Neural cell (in vitro differentiated cells): ENCODE measurements around the gene OLFML3. TPM values are rescaled to one million over a fixed set of nuclear protein-coding genes. Genes with fewer than 3 reads are reported as not detected.

Experiments used
- H2AFZ ChIP-seq: fragments of 200-600, 300-800 bp; sonication (generic), shearing (Covaris generic); 2 replicates; pipeline ENCODE4 v1.6.0; 2014; ENCODE audit warnings: low read depth, mild to moderate bottlenecking, antibody characterized with exemption, low read length, moderate library complexity
- H3F3A ChIP-seq: fragments of 200-600 bp; shearing (Covaris generic); 2 replicates; pipeline ENCODE4 v1.6.1; 2016; ENCODE audit warnings: mild to moderate bottlenecking, moderate library complexity, mixed read lengths, antibody characterized with exemption, low read length; ENCODE audit not compliant: insufficient read depth, poor library complexity, severe bottlenecking
- H3K27ac ChIP-seq: fragments of 200-600, 300-800 bp; sonication (generic), shearing (Covaris generic); 2 replicates; pipeline ENCODE4 v1.5.1; 2014; ENCODE audit warnings: mild to moderate bottlenecking, low read length, moderate library complexity
- H3K27me3 ChIP-seq: fragments of 300-800, 200-600 bp; sonication (generic), shearing (Covaris generic); 2 replicates; pipeline ENCODE4 v1.6.0; 2014; ENCODE audit warnings: mild to moderate bottlenecking, low read depth, low read length, moderate library complexity; ENCODE audit not compliant: insufficient read depth
- H3K36me3 ChIP-seq: fragments of 300-800, 200-600 bp; sonication (generic), shearing (Covaris generic); 2 replicates; pipeline ENCODE4 v1.5.1; 2014; ENCODE audit warnings: mild to moderate bottlenecking, antibody characterized with exemption, low read length, moderate library complexity; ENCODE audit not compliant: insufficient read depth
- H3K4me2 ChIP-seq: fragments of 300-800, 200-600 bp; sonication (generic), shearing (Covaris generic); 2 replicates; pipeline ENCODE4 v1.6.0; 2014; ENCODE audit warnings: mild to moderate bottlenecking, low read length
- H3K4me3 ChIP-seq: fragments of 300-800, 200-600 bp; sonication (generic), shearing (Covaris generic); 2 replicates; pipeline ENCODE4 v1.5.1; 2014; ENCODE audit warnings: mild to moderate bottlenecking, low read length, moderate library complexity
- H3K79me2 ChIP-seq: fragments of 200-600 bp; shearing (Covaris generic); replicated peaks from 2 replicates; pipeline ENCODE4 v1.6.0; 2014; ENCODE audit warnings: mild to moderate bottlenecking, low read length, moderate library complexity; ENCODE audit not compliant: insufficient read depth
- H3K9ac ChIP-seq: fragments of 300-800, 200-600 bp; sonication (generic), shearing (Covaris generic); 2 replicates; pipeline ENCODE4 v1.6.1; 2016; ENCODE audit warnings: mild to moderate bottlenecking, low read length, mixed read lengths
- H3K9me2 ChIP-seq: fragments of 200-600 bp; shearing (Covaris generic); 2 replicates; pipeline ENCODE4 v1.6.1; 2016; ENCODE audit warnings: mild to moderate bottlenecking, low read length, mixed read lengths; ENCODE audit not compliant: insufficient read depth
- H3K9me3 ChIP-seq: fragments of 200-600, 300-800 bp; sonication (generic), shearing (Covaris generic); 2 replicates; pipeline ENCODE4 v1.6.1; 2016; ENCODE audit warnings: mild to moderate bottlenecking, mixed run types, low read length, moderate library complexity, mixed read lengths
- H4K20me1 ChIP-seq: fragments of 200-600 bp; shearing (Covaris generic); 2 replicates; pipeline ENCODE4 v1.6.1; 2016; ENCODE audit warnings: mild to moderate bottlenecking, mixed run types; ENCODE audit not compliant: insufficient read depth
- EP300 ChIP-seq: fragments of 450-650 bp; conservative IDR thresholded peaks from 2 replicates; pipeline ENCODE4 v1.6.1; 2014; ENCODE audit warnings: antibody characterized with exemption, mild to moderate bottlenecking, moderate library complexity; ENCODE audit not compliant: poor library complexity, severe bottlenecking
- EZH2 ChIP-seq: fragments of 200-600, 300-800 bp; shearing (Covaris generic), sonication (generic); IDR thresholded peaks from 2 replicates; pipeline ENCODE4 v1.6.1; 2014; ENCODE audit warnings: antibody characterized with exemption, low read length, borderline replicate concordance, mild to moderate bottlenecking; ENCODE audit not compliant: insufficient read depth, poor library complexity, severe bottlenecking
- MXI1 ChIP-seq: fragments of 450-650 bp; conservative IDR thresholded peaks from 2 replicates; pipeline ENCODE4 v1.6.1; 2014; ENCODE audit warnings: antibody characterized with exemption, mild to moderate bottlenecking; ENCODE audit not compliant: poor library complexity, severe bottlenecking
- POLR2AphosphoS5 ChIP-seq: IDR thresholded peaks from 2 replicates; pipeline ENCODE4 v1.6.1; 2012
- RAD21 ChIP-seq: fragments of 450-650 bp; conservative IDR thresholded peaks from 2 replicates; pipeline ENCODE4 v1.6.1; 2014; ENCODE audit warnings: antibody characterized with exemption, mild to moderate bottlenecking, moderate library complexity
- REST ChIP-seq: IDR thresholded peaks from 2 replicates; pipeline ENCODE4 v1.6.1; 2012; ENCODE audit warnings: borderline replicate concordance
- SMC3 ChIP-seq: fragments of 450-650 bp; conservative IDR thresholded peaks from 2 replicates; pipeline ENCODE4 v1.6.1; 2014; ENCODE audit warnings: antibody characterized with exemption, mild to moderate bottlenecking, moderate library complexity; ENCODE audit not compliant: poor library complexity
- TAF1 ChIP-seq: IDR thresholded peaks from 2 replicates; pipeline ENCODE4 v1.6.1; 2012; ENCODE audit warnings: low read depth
- polyA plus RNA-seq: library from polyadenylated mRNA; depleted of rRNA; stranded (reverse); fragments of >200 nt; gene quantifications from 2 replicates; pipeline ENCODE4 v1.2.3, GENCODE V29; 2014
- TF ChIP-seq, protein P1 (sequence below): fragments of 450-650 bp; IDR thresholded peaks from 2 replicates; pipeline ENCODE4 v1.5.1; 2014; ENCODE audit warnings: antibody characterized with exemption, mild to moderate bottlenecking, moderate library complexity; ENCODE audit not compliant: poor library complexity, severe bottlenecking

Gene OLFML3
- polyA plus RNA-seq, 1 donor from 2014 or later = not detected

GRCh38 chr1:113934006-113934405 lies 45.3 kb upstream of the OLFML3 start:
- no peak overlapping the region for H3K4me2 ChIP-seq
- no peaks in the 10 kb centered on the region for H3K27me3 ChIP-seq
- peaks cover 6% of the 10 kb centered on the region for H3F3A ChIP-seq
- H3K79me2 ChIP-seq = peaks cover 82% of the 10 kb centered on the region
- H3K36me3 ChIP-seq = no peaks in the 10 kb centered on the region
- H3K9me2 ChIP-seq = no peaks in the 10 kb centered on the region
- no peaks in the 10 kb centered on the region for H3K9me3 ChIP-seq
- no peak overlapping the region for H3K27ac ChIP-seq
- H3K4me3 ChIP-seq = no peak overlapping the region
- H3K9ac ChIP-seq = no peak overlapping the region
- H4K20me1 ChIP-seq = no peaks in the 10 kb centered on the region
- H2AFZ ChIP-seq = no peak overlapping the region
- TF ChIP-seq, protein P1, sequence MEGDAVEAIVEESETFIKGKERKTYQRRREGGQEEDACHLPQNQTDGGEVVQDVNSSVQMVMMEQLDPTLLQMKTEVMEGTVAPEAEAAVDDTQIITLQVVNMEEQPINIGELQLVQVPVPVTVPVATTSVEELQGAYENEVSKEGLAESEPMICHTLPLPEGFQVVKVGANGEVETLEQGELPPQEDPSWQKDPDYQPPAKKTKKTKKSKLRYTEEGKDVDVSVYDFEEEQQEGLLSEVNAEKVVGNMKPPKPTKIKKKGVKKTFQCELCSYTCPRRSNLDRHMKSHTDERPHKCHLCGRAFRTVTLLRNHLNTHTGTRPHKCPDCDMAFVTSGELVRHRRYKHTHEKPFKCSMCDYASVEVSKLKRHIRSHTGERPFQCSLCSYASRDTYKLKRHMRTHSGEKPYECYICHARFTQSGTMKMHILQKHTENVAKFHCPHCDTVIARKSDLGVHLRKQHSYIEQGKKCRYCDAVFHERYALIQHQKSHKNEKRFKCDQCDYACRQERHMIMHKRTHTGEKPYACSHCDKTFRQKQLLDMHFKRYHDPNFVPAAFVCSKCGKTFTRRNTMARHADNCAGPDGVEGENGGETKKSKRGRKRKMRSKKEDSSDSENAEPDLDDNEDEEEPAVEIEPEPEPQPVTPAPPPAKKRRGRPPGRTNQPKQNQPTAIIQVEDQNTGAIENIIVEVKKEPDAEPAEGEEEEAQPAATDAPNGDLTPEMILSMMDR = no peak
- TF ChIP-seq TAF1 (no peak), REST (no peak), RAD21 (no peak), SMC3 (no peak), POLR2AphosphoS5 (no peak), EZH2 (no peak), MXI1 (no peak), EP300 (no peak)

- no peaks in the 10 kb centered on the region for H3K9me2 ChIP-seq
- H3K27ac ChIP-seq = no peak overlapping the region
- H3K4me2 ChIP-seq = no peak overlapping the region
- TF ChIP-seq REST (no peak), POLR2AphosphoS5 (no peak), EP300 (no peak), TAF1 (no peak), SMC3 (no peak), MXI1 (no peak), RAD21 (no peak), EZH2 (no peak)
- TF ChIP-seq, protein P1 = no peak
- no peaks in the 10 kb centered on the region for H4K20me1 ChIP-seq
- H3K27me3 ChIP-seq = no peaks in the 10 kb centered on the region
- no peak overlapping the region for H3K4me3 ChIP-seq
- peaks cover 6% of the 10 kb centered on the region for H3F3A ChIP-seq
- H3K36me3 ChIP-seq = no peaks in the 10 kb centered on the region
- no peaks in the 10 kb centered on the region for H3K9me3 ChIP-seq
- H3K9ac ChIP-seq = no peak overlapping the region
- peaks cover 84% of the 10 kb centered on the region for H3K79me2 ChIP-seq
- H2AFZ ChIP-seq = no peak overlapping the region
These were observed 44.7 kb upstream of the OLFML3 start for GRCh38 chr1:113934511-113935055.
